HepG2 (cell line): ENCODE measurements around the gene C22orf42. TPM values are rescaled to one million over a fixed set of nuclear protein-coding genes. Genes with fewer than 3 reads are reported as not detected.

Source experiments
- ARHGAP35 ChIP-seq: sonication (generic); formaldehyde crosslinking; IDR thresholded peaks from 2 replicates; pipeline ENCODE4 v1.9.0; 2022; ENCODE audit warnings: mild to moderate bottlenecking, inconsistent platforms, moderate library complexity, missing genetic modification reagents, borderline replicate concordance
- CHCHD3 ChIP-seq: sonication (generic); formaldehyde crosslinking; IDR thresholded peaks from 2 replicates; pipeline ENCODE4 v1.8.0; 2022; ENCODE audit warnings: mild to moderate bottlenecking, missing genetic modification reagents, moderate library complexity
- HDAC1 ChIP-seq: sonication (generic); formaldehyde crosslinking; IDR thresholded peaks from 2 replicates; pipeline ENCODE4 v1.5.1; 2020; ENCODE audit warnings: mild to moderate bottlenecking, missing genetic modification reagents
- HNRNPL ChIP-seq: fragments of 200-400 bp; formaldehyde crosslinking; IDR thresholded peaks from 2 replicates; pipeline ENCODE4 v1.6.1; 2017; ENCODE audit warnings: mild to moderate bottlenecking, low read depth, low read length
- HOXA9 ChIP-seq: sonication (generic); formaldehyde crosslinking; IDR thresholded peaks from 2 replicates; pipeline ENCODE4 v1.8.1; 2022; ENCODE audit warnings: missing genetic modification reagents, mild to moderate bottlenecking, moderate library complexity, borderline replicate concordance
- MLXIP ChIP-seq: sonication (generic); formaldehyde crosslinking; IDR thresholded peaks from 2 replicates; pipeline ENCODE4 v1.9.0; 2021; ENCODE audit warnings: missing genetic modification reagents, borderline replicate concordance
- MYPOP ChIP-seq: sonication (generic); formaldehyde crosslinking; IDR thresholded peaks from 2 replicates; pipeline ENCODE4 v1.8.1; 2023; ENCODE audit warnings: mild to moderate bottlenecking, moderate library complexity, missing genetic modification reagents
- PITX1 ChIP-seq: sonication (generic); formaldehyde crosslinking; IDR thresholded peaks from 2 replicates; pipeline ENCODE4 v1.5.1; 2020; ENCODE audit warnings: mild to moderate bottlenecking, missing genetic modification reagents
- PRDM10 ChIP-seq: sonication (generic); formaldehyde crosslinking; IDR thresholded peaks from 2 replicates; pipeline ENCODE4 v1.4.0; 2020; ENCODE audit warnings: low read depth, missing genetic modification reagents
- REPIN1 ChIP-seq: sonication (generic); formaldehyde crosslinking; IDR thresholded peaks from 2 replicates; pipeline ENCODE4 v1.8.0; 2022; ENCODE audit warnings: missing genetic modification reagents, low read depth, mild to moderate bottlenecking, borderline replicate concordance
- TFDP2 ChIP-seq: sonication (generic); formaldehyde crosslinking; IDR thresholded peaks from 2 replicates; pipeline ENCODE4 v1.4.0; 2020; ENCODE audit warnings: missing genetic modification reagents
- ZNF556 ChIP-seq: sonication (generic); formaldehyde crosslinking; IDR thresholded peaks from 2 replicates; pipeline ENCODE4 v1.4.0; 2020; ENCODE audit warnings: mild to moderate bottlenecking, missing genetic modification reagents, borderline replicate concordance
- ZNF687 ChIP-seq: sonication (generic); formaldehyde crosslinking; IDR thresholded peaks from 2 replicates; pipeline ENCODE4 v1.5.1; 2020; ENCODE audit warnings: mild to moderate bottlenecking, missing genetic modification reagents, moderate library complexity
- polyA plus RNA-seq, 8 experiments: library from polyadenylated mRNA; depleted of rRNA in 3 of 8; stranded (reverse) in 7 of 8; unstranded in 1 of 8; fragments of >200 nt; fragmentation: Illumina TruSeq in 4 of 8; extraction: Trizol in 4 of 8; gene quantifications; 2 replicates each; pipeline versions ENCODE4 v1.2.1 to v1.2.3, GENCODE V29; 2011 to 2016; ENCODE audit warnings: low read depth in 4 of 8, missing spikeins in 1 of 8, mixed read lengths in 1 of 8; ENCODE audit not compliant: insufficient read depth in 1 of 8
- total RNA-seq, 5 experiments: library from RNA; depleted of rRNA; stranded (reverse); fragments of >200 nt; fragmentation: Illumina TruSeq; extraction: Trizol; gene quantifications; 2 replicates each; pipeline ENCODE4 v1.2.3, GENCODE V29; 2016; ENCODE audit warnings: low read depth in 1 of 5

C22orf42 gene
- total and polyA plus RNA-seq, 2 of the 13 experiments (the other 11 are each of a cell fraction or from before 2014, with no cell fraction given), result not detected

- TF ChIP-seq ZNF556 (CRISPR knock-in tag), result 0 out of 2 replicates have a peak, but pooled peaks have one; percentile 23
- TF ChIP-seq HDAC1, result 0 out of 2 replicates have a peak, but pooled peaks have one; percentile 29
- peak; percentile 63; the same call in 1 of the 2 replicates for TF ChIP-seq ZNF687 (CRISPR knock-in tag)
- TF ChIP-seq MLXIP (CRISPR knock-in tag), result no peak
- no peak for TF ChIP-seq CHCHD3
- no peak for TF ChIP-seq TFDP2 (CRISPR knock-in tag)
- TF ChIP-seq HNRNPL, result 0 out of 2 replicates have a peak, but pooled peaks have one; percentile 16
- no peak for TF ChIP-seq ARHGAP35 (CRISPR knock-in tag)
- TF ChIP-seq PRDM10 (CRISPR knock-in tag), result no peak
- peak; percentile 35; the same call in 1 of the 2 replicates for TF ChIP-seq MYPOP (CRISPR knock-in tag)
- TF ChIP-seq HOXA9, result no peak
- 0 out of 2 replicates have a peak, but pooled peaks have one; percentile 31 for TF ChIP-seq REPIN1
- 0 out of 2 replicates have a peak, but pooled peaks have one; percentile 7 for TF ChIP-seq PITX1 (CRISPR knock-in tag)
These were observed 45.1 kb upstream of the C22orf42 start (continued) for GRCh38 chr22:32204040-32204855.
